ENCODE data around the gene MRNIP.
"Not testable (repeated sequence)": the region's sequence is repeated elsewhere in the genome, so short reads cannot be mapped to it uniquely, and the experiment has no call there.

The MRNIP gene

GRCh38 chr5:179792612-179793467, 65.8 kb downstream of the MRNIP start:
- no peak for DNase-seq (ENCODE audit: low read depth, low spot score)

GRCh38 chr5:179791881-179792611, 66.6 kb downstream of the MRNIP start:
- no peak for DNase-seq (ENCODE audit: low read depth, low spot score)

- DNase-seq (ENCODE audit: low read depth, low spot score): not testable (repeated sequence)
These were observed 69.3 kb downstream of the MRNIP start for GRCh38 chr5:179789278-179789677.

GRCh38 chr5:179788193-179788854, 70.3 kb downstream of the MRNIP start:
- DNase-seq (ENCODE audit: low read depth, low spot score): no peak
